Caco-2 (cell line): Measurements from ENCODE around the gene ATXN10. TPM values are rescaled to one million over a fixed set of nuclear protein-coding genes. Genes with fewer than 3 reads are reported as not detected.

Experiments used
- BruUV-seq: library from RNA; stranded (reverse); fragments of 400-500 nt; replicated peaks from 2 replicates; lab custom pipeline; 2021; lab: Mats Ljungman, UMichigan
- CTCF ChIA-PET: fragments of 300-600 bp; sonication (Branson Sonifier 250); formaldehyde crosslinking; loops from one replicate; lab custom pipeline; 2022; ENCODE audit warnings: antibody characterized with exemption; lab: Charles Lee
- POLR2A ChIA-PET: fragments of 300-600 bp; sonication (Branson Sonifier 250); formaldehyde crosslinking; loops from one replicate; lab custom pipeline; 2022; ENCODE audit warnings: antibody characterized with exemption; lab: Charles Lee
- DNase-seq, 2 experiments: peaks; one replicate each; pipeline versions ENCODE4 v3.0.0 to v3.0.0-alpha.2; 2020 to 2022
- H3K27me3 ChIP-seq: replicated peaks from 2 replicates; pipeline ENCODE4 v1.6.0; 2011; ENCODE audit warnings: low read length; ENCODE audit not compliant: control insufficient read depth, insufficient read depth
- H3K36me3 ChIP-seq: 2 replicates; pipeline ENCODE4 v1.5.1; 2011; ENCODE audit warnings: low read length; ENCODE audit not compliant: control insufficient read depth, insufficient read depth
- H3K4me1 ChIP-seq: fragments of 250-450 bp; sonication (Bioruptor Pico); 2 replicates; pipeline ENCODE4 v1.5.1; 2020; ENCODE audit warnings: mild to moderate bottlenecking
- H3K4me3 ChIP-seq: 2 replicates; pipeline ENCODE4 v1.5.1; 2011; ENCODE audit warnings: low read depth, mild to moderate bottlenecking, control low read depth, low read length
- H3K9me3 ChIP-seq: fragments of 250-450 bp; sonication (Bioruptor Pico); 2 replicates; pipeline ENCODE4 v1.5.1; 2020; ENCODE audit warnings: mild to moderate bottlenecking, moderate library complexity
- H3K27ac Mint-ChIP-seq: one replicate; pipeline ENCODE4 v1.8.0; 2022; ENCODE audit warnings: mixed read lengths; ENCODE audit not compliant: unreplicated experiment
- H3K27me3 Mint-ChIP-seq: one replicate; pipeline ENCODE4 v1.8.0; 2022; ENCODE audit warnings: mixed read lengths; ENCODE audit not compliant: insufficient read depth, unreplicated experiment
- H3K36me3 Mint-ChIP-seq: one replicate; pipeline ENCODE4 v1.8.0; 2022; ENCODE audit warnings: mild to moderate bottlenecking, mixed read lengths; ENCODE audit not compliant: insufficient read depth, unreplicated experiment
- H3K4me1 Mint-ChIP-seq: one replicate; pipeline ENCODE4 v1.8.0; 2022; ENCODE audit warnings: low read depth, mixed read lengths; ENCODE audit not compliant: unreplicated experiment
- H3K4me3 Mint-ChIP-seq: one replicate; pipeline ENCODE4 v1.8.0; 2022; ENCODE audit warnings: mild to moderate bottlenecking, moderate library complexity, mixed read lengths; ENCODE audit not compliant: unreplicated experiment
- H3K9me3 Mint-ChIP-seq: one replicate; pipeline ENCODE4 v1.8.0; 2022; ENCODE audit warnings: mixed read lengths; ENCODE audit not compliant: unreplicated experiment
- CTCF ChIP-seq, 2 experiments: fragments of 200-600 bp in 1 of 2; IDR thresholded peaks; 1 replicate in 1 of 2; 2 replicates in 1 of 2; pipeline versions ENCODE4 v1.5.1 to v1.8.0; 2011 to 2022; ENCODE audit warnings: antibody characterized with exemption in 1 of 2, control low read depth in 1 of 2, inconsistent platforms in 1 of 2, low read depth in 1 of 2, low read length in 1 of 2, mild to moderate bottlenecking in 1 of 2, moderate library complexity in 1 of 2; ENCODE audit not compliant: insufficient read depth in 1 of 2, severe bottlenecking in 1 of 2, unreplicated experiment in 1 of 2
- intact Hi-C: fragments of 100-400 bp; cut with micrococcal nuclease; formaldehyde crosslinking; loops from one replicate; pipeline ENCODE4 v1.10.0; 2022; ENCODE audit not compliant: unreplicated experiment
- total RNA-seq: library from RNA; stranded (reverse); gene quantifications from 2 replicates; pipeline ENCODE4 v1.2.3, GENCODE V29; 2022

ATXN10 gene
- total RNA-seq, 1 experiment from 2014 or later, result 155 TPM

DNA sequence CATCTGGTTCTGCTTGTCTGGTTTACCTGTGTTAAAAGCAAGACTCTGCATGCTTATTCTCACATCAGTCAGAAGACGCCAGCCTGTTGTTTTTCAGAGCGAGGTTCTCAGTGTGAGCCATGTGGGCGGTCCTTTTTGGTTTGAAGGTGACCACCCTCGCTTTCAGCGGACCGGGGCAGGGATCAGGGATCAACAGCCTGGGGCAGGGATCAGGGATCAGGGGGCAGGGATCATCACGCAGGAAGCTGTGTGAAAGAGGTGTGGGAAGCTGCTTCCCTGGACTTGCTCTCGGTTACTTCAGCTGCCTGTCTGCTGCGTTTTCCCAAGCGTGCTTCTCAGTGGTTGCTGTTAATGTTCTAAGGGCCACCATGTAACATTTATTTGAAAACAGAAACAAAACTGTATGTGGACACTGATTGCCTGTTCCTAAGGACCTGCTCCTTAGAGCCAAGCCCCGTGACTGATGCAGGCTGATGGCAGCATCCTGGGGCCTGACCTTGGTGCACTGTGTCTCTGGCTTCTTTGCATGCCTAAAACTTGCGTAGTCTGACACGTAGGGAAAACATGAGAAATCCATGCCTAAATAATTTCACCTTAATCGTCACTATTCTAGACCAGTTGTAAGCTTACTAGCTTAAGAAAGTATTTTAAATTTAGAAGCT, 146.9 kb downstream of the ATXN10 start:
- Mint-ChIP-seq H3K27me3 (no peaks in the 10 kb centered on the region), H3K9me3 (no peaks in the 10 kb centered on the region), H3K27ac (no peak overlapping the region), H3K4me3 (no peak overlapping the region), H3K36me3 (peaks cover 22% of the 10 kb centered on the region), H3K4me1 (no peaks in the 10 kb centered on the region)
- no peak for TF ChIP-seq CTCF (IDR thresholded peaks at IDR 0.05; ENCODE audit: insufficient read depth in 1 of 2, low read depth in 1 of 2, low read length in 1 of 2, severe bottlenecking in 1 of 2, unreplicated experiment in 1 of 2)
- ChIA-PET POLR2A (no interaction called here), CTCF (no interaction called here)
- BruUV-seq, result no TSS peak
- Histone ChIP-seq H3K9me3 (no peaks in the 10 kb centered on the region), H3K36me3 (no peaks in the 10 kb centered on the region), H3K27me3 (no peaks in the 10 kb centered on the region), H3K4me1 (no peaks in the 10 kb centered on the region), H3K4me3 (no peak overlapping the region)
- no peak for DNase-seq
- intact Hi-C loops, result no loop called here

- no peak overlapping the region for H3K27ac Mint-ChIP-seq
- DNase-seq, result no peak
- intact Hi-C loops, result no loop called here
Observed at GRCh38 chr22:45819305-45819704, 147.7 kb downstream of the ATXN10 start.

GRCh38 chr22:45823336-45823735, 151.7 kb downstream of the ATXN10 start:
- H3K4me3 Mint-ChIP-seq, result no peak overlapping the region
- DNase-seq, result no peak
- CTCF ChIA-PET, result no interaction called here
- BruUV-seq, result no TSS peak
- peaks cover 21% of the 10 kb centered on the region for H3K9me3 Mint-ChIP-seq
- H3K27me3 Mint-ChIP-seq, result no peaks in the 10 kb centered on the region
- no peak overlapping the region for H3K4me3 ChIP-seq
- H3K27me3 ChIP-seq, result no peaks in the 10 kb centered on the region
- intact Hi-C loops, result no loop called here
- H3K4me1 Mint-ChIP-seq, result no peaks in the 10 kb centered on the region
- H3K36me3 Mint-ChIP-seq, result peaks cover 27% of the 10 kb centered on the region
- H3K9me3 ChIP-seq, result no peaks in the 10 kb centered on the region
- TF ChIP-seq CTCF (IDR thresholded peaks at IDR 0.05; ENCODE audit: insufficient read depth in 1 of 2, low read depth in 1 of 2, low read length in 1 of 2, severe bottlenecking in 1 of 2, unreplicated experiment in 1 of 2), result no peak
- no peaks in the 10 kb centered on the region for H3K4me1 ChIP-seq
- no peak overlapping the region for H3K27ac Mint-ChIP-seq
- H3K36me3 ChIP-seq, result no peaks in the 10 kb centered on the region
- POLR2A ChIA-PET, result no interaction called here

More at GRCh38 chr22:45819305-45819704, 147.7 kb downstream of the ATXN10 start:
- no TSS peak for BruUV-seq
- Mint-ChIP-seq H3K36me3 (peaks cover 21% of the 10 kb centered on the region), H3K4me1 (no peaks in the 10 kb centered on the region), H3K9me3 (no peaks in the 10 kb centered on the region), H3K4me3 (no peak overlapping the region), H3K27me3 (no peaks in the 10 kb centered on the region)
- no peak for TF ChIP-seq CTCF (IDR thresholded peaks at IDR 0.05; ENCODE audit: insufficient read depth in 1 of 2, low read depth in 1 of 2, low read length in 1 of 2, severe bottlenecking in 1 of 2, unreplicated experiment in 1 of 2)
- no peaks in the 10 kb centered on the region for H3K9me3 ChIP-seq
- CTCF ChIA-PET, result no interaction called here
- no peaks in the 10 kb centered on the region for H3K4me1 ChIP-seq
- no peaks in the 10 kb centered on the region for H3K27me3 ChIP-seq
- H3K36me3 ChIP-seq, result no peaks in the 10 kb centered on the region
- POLR2A ChIA-PET, result interaction anchor here (0.6 kb wide), 1 partner anchor 892 kb away, joined by 3 read pairs; no protein-coding TSS in a partner anchor
- H3K4me3 ChIP-seq, result no peak overlapping the region
